ENCODE measurements around the gene NUAK2. TPM values are rescaled to one million over a fixed set of nuclear protein-coding genes. Genes with fewer than 3 reads are reported as not detected.

NUAK2 gene
- total and polyA plus RNA-seq, 9 donors: 1.2 to 53.2 (median 3.2) TPM

- peaks cover 7% of the 10 kb centered on the region for H3K4me1 ChIP-seq (ENCODE audit: insufficient read depth)
- intact Hi-C loops (cut with DNase I): loop anchor here in 3 of 4 donors (5.0 to 10.0 kb wide), 4 partner anchors 115 to 282 kb away; partner anchors contain the start of gene RBBP5 (in 1 of the 3)
- H3K27ac ChIP-seq: no peak overlapping the region
- TF ChIP-seq EP300 (IDR thresholded peaks at IDR 0.05): no peak
- no peak for TF ChIP-seq POLR2A (IDR thresholded peaks at IDR 0.05)
- no peak for TF ChIP-seq CTCF (IDR thresholded peaks at IDR 0.05)
- no peaks in the 10 kb centered on the region for H3K9me3 ChIP-seq
- 52 to 58% (median 57%) methylated on average over 10 of the region's 10 CpGs for WGBS, 3 donors
- no peak for DNase-seq
- no peak overlapping the region for H3K4me3 ChIP-seq
- H3K27me3 ChIP-seq: no peaks in the 10 kb centered on the region
- H3K36me3 ChIP-seq: no peaks in the 10 kb centered on the region
Measured at GRCh38 chr1:205259324-205259832, 62.2 kb downstream of the NUAK2 start.

- H3K27ac ChIP-seq: no peak overlapping the region
- intact Hi-C loops (cut with DNase I): loop anchor here in 3 of 4 donors (5.0 to 10.0 kb wide), 4 partner anchors 114 to 281 kb away; partner anchors contain the start of gene RBBP5 (in 1 of the 3)
- no peaks in the 10 kb centered on the region for H3K27me3 ChIP-seq
- DNase-seq: no peak
- H3K4me3 ChIP-seq: no peak overlapping the region
- 89 to 94% (median 91%) methylated on average over 8 of the region's 8 CpGs for WGBS, 3 donors
- TF ChIP-seq EP300 (IDR thresholded peaks at IDR 0.05) (no peak), CTCF (IDR thresholded peaks at IDR 0.05) (no peak), POLR2A (IDR thresholded peaks at IDR 0.05) (no peak)
- no peaks in the 10 kb centered on the region for H3K9me3 ChIP-seq
- H3K36me3 ChIP-seq: no peaks in the 10 kb centered on the region
- H3K4me1 ChIP-seq (ENCODE audit: insufficient read depth): peaks cover 7% of the 10 kb centered on the region
Measured at GRCh38 chr1:205258719-205259118, 62.8 kb downstream of the NUAK2 start.

- DNase-seq: no peak
- 83 to 90% (median 89%) methylated on average over 7 of the region's 7 CpGs for WGBS, 3 donors
- intact Hi-C loops (cut with DNase I): loop anchor here in 3 of 4 donors (5.0 to 10.0 kb wide), 4 partner anchors 113 to 281 kb away; partner anchors contain the start of gene RBBP5 (in 1 of the 3)
- Histone ChIP-seq H3K4me1 (ENCODE audit: insufficient read depth) (peaks cover 7% of the 10 kb centered on the region), H3K27me3 (no peaks in the 10 kb centered on the region), H3K27ac (no peak overlapping the region), H3K36me3 (no peaks in the 10 kb centered on the region), H3K9me3 (no peaks in the 10 kb centered on the region), H3K4me3 (no peak overlapping the region)
- no peak for TF ChIP-seq EP300 (IDR thresholded peaks at IDR 0.05)
- TF ChIP-seq POLR2A (IDR thresholded peaks at IDR 0.05): no peak
- TF ChIP-seq CTCF (IDR thresholded peaks at IDR 0.05): no peak
Measured at GRCh38 chr1:205258261-205258691, 63.3 kb downstream of the NUAK2 start.

- Histone ChIP-seq H3K36me3 (no peaks in the 10 kb centered on the region), H3K9me3 (no peaks in the 10 kb centered on the region), H3K27me3 (no peaks in the 10 kb centered on the region), H3K27ac (no peak overlapping the region), H3K4me1 (ENCODE audit: insufficient read depth) (peaks cover 7% of the 10 kb centered on the region), H3K4me3 (no peak overlapping the region)
- DNase-seq: no peak
- TF ChIP-seq CTCF (IDR thresholded peaks at IDR 0.05): no peak
- no peak for TF ChIP-seq POLR2A (IDR thresholded peaks at IDR 0.05)
- TF ChIP-seq EP300 (IDR thresholded peaks at IDR 0.05): no peak
- intact Hi-C loops (cut with DNase I): loop anchor here in 3 of 4 donors (5.0 to 10.0 kb wide), 4 partner anchors 113 to 280 kb away; partner anchors contain the start of gene RBBP5 (in 1 of the 3)
- 90 to 93% (median 91%) methylated on average over 2 of the region's 2 CpGs for WGBS, 3 donors
Measured at GRCh38 chr1:205257735-205258134, 63.8 kb downstream of the NUAK2 start.

All from ovary (tissue), 9 donors.